Astrocyte of the cerebellum (primary cell): ENCODE results near the gene KIAA1671.

ENCODE experiments used
- DNase-seq: peaks from one replicate; pipeline ENCODE4 v3.0.0-alpha.2; 2011; ENCODE audit warnings: low read depth
- H3K4me3 ChIP-seq: 2 replicates; pipeline ENCODE4 v1.5.1; 2011; ENCODE audit warnings: mild to moderate bottlenecking, low read depth, low read length, moderate library complexity
- in situ Hi-C: cut with HindIII; loops from 2 replicates; pipeline ENCODE4 v1.10.0; 2017; ENCODE audit warnings: low sequenced_read_pairs
- TF ChIP-seq, protein P1 (sequence below): IDR thresholded peaks from 2 replicates; pipeline ENCODE4 v1.5.1; 2012; ENCODE audit warnings: low read length, low read depth, moderate library complexity, mild to moderate bottlenecking; ENCODE audit errors: missing control alignments

The KIAA1671 gene

GRCh38 chr22:24984122-24984521, 31.6 kb downstream of the KIAA1671 start:
- no peak for DNase-seq
- H3K4me3 ChIP-seq, result no peak overlapping the region
- in situ Hi-C loops, result no loop called here
- TF ChIP-seq, protein P1, sequence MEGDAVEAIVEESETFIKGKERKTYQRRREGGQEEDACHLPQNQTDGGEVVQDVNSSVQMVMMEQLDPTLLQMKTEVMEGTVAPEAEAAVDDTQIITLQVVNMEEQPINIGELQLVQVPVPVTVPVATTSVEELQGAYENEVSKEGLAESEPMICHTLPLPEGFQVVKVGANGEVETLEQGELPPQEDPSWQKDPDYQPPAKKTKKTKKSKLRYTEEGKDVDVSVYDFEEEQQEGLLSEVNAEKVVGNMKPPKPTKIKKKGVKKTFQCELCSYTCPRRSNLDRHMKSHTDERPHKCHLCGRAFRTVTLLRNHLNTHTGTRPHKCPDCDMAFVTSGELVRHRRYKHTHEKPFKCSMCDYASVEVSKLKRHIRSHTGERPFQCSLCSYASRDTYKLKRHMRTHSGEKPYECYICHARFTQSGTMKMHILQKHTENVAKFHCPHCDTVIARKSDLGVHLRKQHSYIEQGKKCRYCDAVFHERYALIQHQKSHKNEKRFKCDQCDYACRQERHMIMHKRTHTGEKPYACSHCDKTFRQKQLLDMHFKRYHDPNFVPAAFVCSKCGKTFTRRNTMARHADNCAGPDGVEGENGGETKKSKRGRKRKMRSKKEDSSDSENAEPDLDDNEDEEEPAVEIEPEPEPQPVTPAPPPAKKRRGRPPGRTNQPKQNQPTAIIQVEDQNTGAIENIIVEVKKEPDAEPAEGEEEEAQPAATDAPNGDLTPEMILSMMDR, result no peak

- TF ChIP-seq, protein P1, result no peak
- in situ Hi-C loops, result no loop called here
- no peak for DNase-seq
- H3K4me3 ChIP-seq, result no peak overlapping the region
These were observed 33.3 kb downstream of the KIAA1671 start for GRCh38 chr22:24985826-24986214.

- in situ Hi-C loops, result no loop called here
- no peak overlapping the region for H3K4me3 ChIP-seq
- TF ChIP-seq, protein P1, result no peak
- DNase-seq, result no peak
These were observed 34.3 kb downstream of the KIAA1671 start for GRCh38 chr22:24986816-24987215.

DNA sequence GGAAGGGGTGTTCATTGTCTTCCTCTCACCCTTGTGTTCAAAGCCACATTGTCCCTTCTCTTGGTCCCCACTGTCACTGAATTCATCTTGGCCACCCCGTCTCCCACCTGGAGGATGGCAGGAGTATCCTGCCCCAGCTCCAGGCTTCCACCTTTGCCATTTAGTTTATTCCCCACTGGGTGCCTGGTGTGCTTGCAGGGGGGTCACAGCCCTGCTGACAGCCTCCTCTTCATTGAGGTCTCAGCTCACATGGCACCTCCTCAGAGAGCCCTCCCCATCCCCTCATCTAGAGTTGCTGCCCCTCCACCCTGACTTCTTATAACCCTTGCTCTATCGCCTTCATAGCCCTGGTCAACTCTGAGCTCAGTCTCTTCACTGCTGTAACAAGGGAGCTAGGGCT, 36.6 kb downstream of the KIAA1671 start:
- in situ Hi-C loops, result no loop called here
- no peak for DNase-seq
- H3K4me3 ChIP-seq, result no peak overlapping the region
- TF ChIP-seq, protein P1, result no peak

GRCh38 chr22:24989541-24989951, 37.0 kb downstream of the KIAA1671 start:
- TF ChIP-seq, protein P1, result no peak
- no peak overlapping the region for H3K4me3 ChIP-seq
- in situ Hi-C loops, result no loop called here
- no peak for DNase-seq

- DNase-seq, result no peak
- TF ChIP-seq, protein P1, result no peak
- H3K4me3 ChIP-seq, result no peak overlapping the region
- in situ Hi-C loops, result no loop called here
These were observed 37.9 kb downstream of the KIAA1671 start for GRCh38 chr22:24990344-24990905.
